Measurements from ENCODE around the gene TSPAN6.

The TSPAN6 gene

DNA sequence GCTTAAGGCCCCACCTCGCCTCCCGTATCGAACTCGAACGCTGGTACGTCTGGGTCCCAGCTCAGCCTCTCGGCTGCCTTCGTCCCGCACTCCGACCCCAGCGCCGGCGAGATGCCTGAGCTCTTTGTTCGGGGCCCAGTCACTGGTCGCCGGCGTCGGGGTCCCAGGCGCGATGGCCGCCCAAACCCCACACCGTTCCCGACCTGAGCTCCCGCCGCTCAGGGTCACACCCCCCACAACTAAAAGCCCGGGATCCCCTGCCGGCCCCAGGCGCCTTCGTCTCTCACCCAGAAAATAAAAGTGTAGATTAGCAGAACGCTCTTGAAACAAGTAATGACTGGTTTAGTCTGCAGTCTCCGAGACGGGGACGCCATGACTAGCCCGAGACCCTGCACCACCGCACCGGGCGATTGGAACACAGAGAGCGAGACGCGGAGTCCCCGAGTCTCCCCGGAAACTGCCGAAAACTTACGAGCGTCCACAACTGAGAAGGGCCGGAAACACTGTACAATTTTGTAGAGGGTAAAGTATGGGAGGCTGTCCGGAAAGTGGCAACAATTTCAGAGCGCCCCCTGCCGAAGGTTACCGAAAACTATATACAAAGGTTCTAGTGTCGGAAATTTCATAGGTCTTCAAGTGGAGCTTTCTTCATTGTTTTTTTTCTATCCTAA is at the start of gene TSPAN6:
TSS of gene TSPAN6 (minus strand) at position 486 of the 671 bp plus-strand sequence. CDS start at position 374, 112 bp downstream.
- DNase-seq = no peak

GRCh38 chrX:100685997-100686305 is 49.3 kb upstream of the TSPAN6 start:
- no peak for DNase-seq

DNA sequence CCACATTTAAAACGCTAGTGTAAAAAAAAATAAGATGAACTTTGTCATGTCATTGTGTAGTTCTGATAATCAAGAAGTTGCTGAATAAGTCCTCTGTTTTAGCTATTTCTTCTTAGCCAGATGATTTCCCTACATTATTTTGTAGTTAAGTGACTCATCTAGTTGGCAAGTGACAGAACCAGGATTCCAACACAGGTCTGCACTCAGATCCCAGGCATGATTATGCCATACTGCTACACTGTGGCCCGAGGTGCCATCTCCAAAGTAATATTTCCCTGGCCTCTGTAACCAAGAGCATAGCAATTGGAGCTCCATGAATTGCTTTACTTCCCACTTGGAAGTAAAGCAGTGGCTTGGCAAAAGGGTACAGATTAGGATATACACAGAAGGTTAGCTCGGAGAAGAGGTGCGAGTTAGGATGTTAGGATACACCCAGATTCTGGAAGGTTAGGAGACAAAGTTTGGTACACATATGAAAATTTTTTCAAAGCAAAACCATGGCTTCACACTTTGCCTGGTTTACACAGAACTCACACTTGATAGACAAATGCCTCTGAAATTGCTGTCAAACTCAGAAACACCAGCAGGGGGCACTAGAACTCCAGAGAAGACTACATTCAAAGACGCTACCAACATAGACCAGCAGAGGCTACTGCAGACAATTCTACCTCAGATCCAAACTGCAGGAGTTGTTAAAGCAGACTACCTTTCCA is 48.8 kb upstream of the TSPAN6 start:
- DNase-seq = peak; percentile 72

GRCh38 chrX:100682939-100683338 is 46.3 kb upstream of the TSPAN6 start:
- no peak for DNase-seq

DNA sequence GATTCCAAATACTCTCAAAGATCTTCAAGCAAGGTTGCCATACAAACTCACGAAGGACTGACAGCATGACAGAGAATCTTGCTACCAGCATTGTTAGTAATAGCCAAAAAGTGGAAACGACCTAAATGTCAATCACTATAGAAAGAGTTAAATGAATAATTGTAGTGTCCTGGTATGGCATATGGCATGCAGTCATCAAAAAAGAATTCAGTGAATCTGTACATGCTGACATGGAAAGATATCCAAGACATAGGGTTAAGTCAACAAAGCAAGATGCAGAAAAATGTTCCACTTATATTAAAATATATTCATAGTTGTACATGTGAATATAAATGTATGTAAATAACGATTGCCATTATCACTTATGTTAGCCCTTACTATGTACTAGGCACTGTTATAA is 45.0 kb upstream of the TSPAN6 start:
- no peak for DNase-seq

GRCh38 chrX:100680756-100681155 is 44.1 kb upstream of the TSPAN6 start:
- no peak for DNase-seq

DNA sequence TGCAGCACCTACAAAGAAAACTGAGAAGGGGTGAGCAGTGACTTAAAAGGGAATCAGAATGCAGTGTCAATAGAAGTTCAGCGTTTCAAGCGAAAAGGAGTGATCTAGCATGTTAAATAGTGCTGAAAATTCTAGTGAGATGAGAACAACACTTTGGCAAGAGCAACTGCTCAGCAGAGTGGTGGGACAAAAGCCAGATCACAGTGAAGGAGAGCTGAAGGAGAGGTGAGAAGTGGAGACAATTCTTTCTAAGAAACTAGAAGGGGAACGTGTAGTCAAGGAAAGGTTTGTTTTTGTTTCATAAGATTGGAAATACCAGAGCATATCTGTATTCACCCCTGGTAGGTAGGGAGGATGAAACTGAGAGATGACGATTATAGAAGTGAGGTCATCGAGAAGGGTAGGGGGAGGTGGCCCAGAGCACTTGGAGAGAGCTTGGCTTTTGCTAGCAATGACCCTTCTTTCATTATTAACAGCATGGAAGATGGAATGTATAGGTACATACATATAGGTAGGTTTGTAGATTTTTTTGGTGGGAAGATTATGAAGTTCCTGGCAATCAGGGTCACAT is 41.1 kb upstream of the TSPAN6 start:
- DNase-seq = no peak

GRCh38 chrX:100674705-100675104 is 38.1 kb upstream of the TSPAN6 start:
- DNase-seq = no peak

GRCh38 chrX:100673397-100673953 is 36.9 kb upstream of the TSPAN6 start:
- DNase-seq = no peak

DNA sequence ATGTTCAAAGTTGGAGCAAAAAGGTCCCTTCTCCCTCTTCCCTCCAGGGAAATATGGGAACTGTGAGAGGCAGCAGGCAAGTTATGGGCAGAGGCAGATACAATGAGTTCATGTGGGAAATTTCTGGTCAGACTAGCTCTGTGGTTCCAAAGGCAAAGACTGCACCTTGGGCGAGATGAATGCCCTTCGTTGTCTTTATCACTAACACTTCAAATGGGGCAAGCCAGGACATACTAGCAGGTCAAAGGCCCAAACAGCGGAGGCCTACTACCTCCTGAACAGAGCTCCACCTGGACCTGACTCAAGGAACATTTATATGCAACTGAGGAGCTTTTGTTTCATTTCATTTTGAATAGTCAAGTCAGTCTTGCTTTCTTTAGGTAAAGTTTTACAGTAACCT is 36.4 kb upstream of the TSPAN6 start:
- no peak for DNase-seq

GRCh38 chrX:100663642-100664041 is 27.0 kb upstream of the TSPAN6 start:
- no peak for DNase-seq

- DNase-seq = no peak
Observed at GRCh38 chrX:100662796-100663195, 26.2 kb upstream of the TSPAN6 start.

GRCh38 chrX:100662170-100662569 is 25.6 kb upstream of the TSPAN6 start:
- DNase-seq = no peak

DNA sequence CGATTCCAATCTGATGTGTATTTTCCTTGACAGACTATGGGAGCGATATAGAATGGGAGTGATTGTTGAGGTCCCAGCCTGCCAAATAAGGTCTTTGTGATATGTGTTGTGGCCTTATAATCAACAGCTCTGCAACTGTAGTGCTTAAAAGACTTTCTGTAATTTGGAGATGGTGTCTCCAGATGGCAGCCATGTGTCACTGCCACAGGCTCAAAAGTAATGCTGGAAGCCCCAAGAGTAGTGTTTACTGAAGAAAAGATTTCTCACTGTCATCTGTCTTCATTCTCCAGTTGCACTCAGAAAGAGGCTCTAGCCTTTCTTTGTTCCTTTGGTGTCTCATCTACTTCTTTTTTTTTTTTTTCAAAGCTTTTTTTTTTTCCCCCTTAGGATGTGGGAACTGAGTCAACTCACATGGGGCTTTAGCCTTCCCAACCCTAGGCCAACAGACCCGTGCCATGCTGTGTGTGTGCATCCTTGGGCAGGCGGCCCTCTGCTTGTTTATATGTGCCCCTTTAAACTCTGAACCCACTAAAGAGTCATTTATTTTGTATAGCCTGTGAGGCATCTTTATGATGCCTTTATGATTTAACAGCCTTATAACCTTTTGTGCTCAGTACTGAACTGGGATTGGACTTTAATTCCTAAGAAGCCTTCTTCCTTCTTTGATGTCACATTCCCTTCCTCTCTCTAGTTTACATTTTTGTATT is 23.0 kb upstream of the TSPAN6 start:
- DNase-seq = no peak

DNA sequence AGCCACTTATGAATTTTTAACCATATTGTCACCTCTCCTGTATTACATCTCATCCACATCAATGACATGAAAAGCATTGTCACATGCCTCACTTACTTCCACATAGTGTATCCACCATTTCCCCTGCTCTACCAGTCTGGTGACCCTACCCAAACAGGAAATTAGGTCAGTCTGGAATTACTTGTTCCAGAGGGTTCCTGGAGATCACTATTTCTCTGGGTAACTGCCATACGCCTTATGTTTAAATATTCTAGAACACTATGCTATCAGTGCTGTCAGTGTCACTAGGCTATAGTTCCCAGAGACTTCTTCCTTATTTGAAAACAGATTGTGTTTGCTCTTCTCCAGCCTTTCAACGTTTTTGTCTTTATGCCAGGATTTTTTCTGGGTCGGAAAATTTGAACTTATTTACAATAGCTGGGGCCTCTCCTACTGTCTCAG is 22.4 kb upstream of the TSPAN6 start:
- DNase-seq = peak; percentile 16

DNA sequence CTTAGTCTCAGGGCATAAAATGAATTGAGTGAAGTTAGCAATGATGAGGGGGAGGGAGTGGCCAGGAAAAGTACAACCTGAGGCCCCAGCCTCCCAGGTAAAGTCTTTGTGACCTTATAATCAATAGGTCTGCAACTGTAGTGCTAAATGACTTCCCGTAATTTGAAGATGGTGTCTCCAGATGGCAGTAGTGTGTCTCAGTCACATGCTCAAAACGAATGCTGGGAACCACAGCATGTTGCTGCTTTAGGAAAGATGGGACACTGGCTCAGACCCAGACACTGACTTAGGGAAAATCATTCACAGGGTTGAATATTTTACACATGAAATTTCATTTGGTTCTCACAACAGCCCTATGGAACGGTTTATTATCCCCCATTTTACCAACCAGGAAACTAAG is 17.7 kb upstream of the TSPAN6 start:
- no peak for DNase-seq

- DNase-seq = no peak
Observed at GRCh38 chrX:100652266-100652665, 15.7 kb upstream of the TSPAN6 start.

GRCh38 chrX:100650841-100651240 is 14.2 kb upstream of the TSPAN6 start:
- DNase-seq = no peak

DNA sequence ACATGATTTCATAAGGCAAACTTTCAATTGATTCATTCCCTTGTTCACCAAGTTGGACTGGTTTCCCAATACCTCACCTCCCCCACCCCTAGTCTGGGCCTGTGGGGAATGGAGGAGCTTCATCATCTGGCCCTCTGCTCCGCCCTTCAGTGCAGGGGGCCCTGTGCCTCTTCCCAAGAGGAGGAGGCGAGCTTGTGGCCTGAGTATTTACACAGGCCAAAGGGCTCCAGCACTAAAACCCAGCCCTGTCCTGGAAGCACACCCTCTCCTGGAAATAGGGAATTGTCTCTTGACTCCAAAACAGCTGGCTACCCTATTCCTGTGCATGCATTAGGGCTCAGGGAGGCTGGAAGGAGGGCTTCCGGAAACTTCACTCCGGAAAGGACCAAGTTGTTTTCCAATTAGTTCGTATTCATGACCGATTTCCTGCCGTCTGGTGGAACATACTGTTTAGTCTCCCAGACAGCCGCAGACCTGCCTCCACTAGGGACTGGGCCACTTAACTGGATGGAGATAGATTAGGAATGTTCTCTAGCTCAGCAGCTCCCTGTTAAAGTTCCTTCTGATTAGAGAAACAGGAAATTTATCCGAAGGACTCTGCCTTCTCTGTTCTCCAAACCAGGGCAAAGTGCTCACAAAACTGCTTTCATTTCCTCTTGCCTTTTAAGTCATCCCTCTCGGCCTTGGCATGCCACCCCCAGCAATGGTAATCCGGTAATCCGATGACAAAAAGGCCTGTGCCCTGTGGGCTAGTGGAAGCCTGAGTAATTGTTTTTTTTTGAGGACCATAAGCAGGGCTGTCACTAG is 13.1 kb upstream of the TSPAN6 start:
- no peak for DNase-seq

DNA sequence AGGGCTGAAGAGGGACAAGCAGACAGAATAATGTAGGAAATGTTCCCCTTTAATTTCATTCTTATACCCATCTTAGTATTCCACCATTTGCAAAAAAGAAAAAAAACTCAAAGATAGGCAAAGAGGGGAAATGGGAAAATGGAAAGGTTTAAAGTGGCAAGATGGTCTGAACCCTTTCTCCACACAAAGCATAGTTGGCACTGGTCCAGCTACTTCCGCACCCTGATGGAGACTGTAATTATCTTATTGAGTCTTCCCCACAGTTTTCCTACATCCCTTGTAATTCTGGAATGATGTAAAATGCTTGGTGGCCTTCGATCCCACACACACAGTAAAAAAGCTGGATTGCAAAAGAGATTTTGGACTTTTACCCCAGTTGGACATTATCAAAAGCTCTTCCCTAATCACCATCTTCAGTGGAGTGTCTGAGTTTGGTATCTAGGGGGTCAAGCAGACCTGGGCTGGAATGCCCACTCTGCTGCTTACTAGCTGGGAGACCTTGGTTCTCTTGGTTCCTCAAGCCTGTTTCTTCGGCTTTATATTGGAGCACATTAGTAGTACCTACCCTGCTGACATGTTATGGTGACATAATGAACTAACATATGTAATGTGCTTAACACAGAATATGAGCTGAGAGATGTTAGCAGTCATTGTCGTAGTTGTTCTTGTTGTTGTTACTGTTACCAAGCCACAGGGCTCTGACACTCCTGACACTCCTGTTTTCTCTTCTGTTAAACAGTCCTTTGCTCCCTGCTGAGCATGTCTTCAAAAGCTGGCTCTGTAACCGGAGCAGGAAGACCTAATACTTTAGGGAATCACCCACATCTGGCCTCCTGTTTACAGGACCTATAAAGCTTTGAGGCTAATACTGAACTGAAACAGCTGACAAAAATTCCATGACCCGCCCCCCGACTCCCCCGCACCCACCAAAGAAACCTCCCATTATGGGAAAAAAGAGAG is 12.1 kb upstream of the TSPAN6 start:
- peak; percentile 2 for DNase-seq

GRCh38 chrX:100647739-100648138 is 11.1 kb upstream of the TSPAN6 start:
- peak; percentile 25 for DNase-seq
